H9 (cell line): ENCODE results near the gene TBC1D24. TPM values are rescaled to one million over a fixed set of nuclear protein-coding genes. Genes with fewer than 3 reads are reported as not detected.

Experiments used
- DNase-seq: peaks from one replicate; pipeline ENCODE4 v3.0.0-alpha.2; 2017
- H2AFZ ChIP-seq: one replicate; pipeline ENCODE4 v1.6.1; 2013; ENCODE audit warnings: mild to moderate bottlenecking, low read length, control low read depth, moderate library complexity
- H2AK5ac ChIP-seq: 2 replicates; pipeline ENCODE4 v1.6.1; 2013; ENCODE audit warnings: low read length, control low read depth, mixed read lengths; ENCODE audit not compliant: insufficient read length
- H2BK120ac ChIP-seq: one replicate; pipeline ENCODE4 v1.6.1; 2013; ENCODE audit warnings: low read depth, mild to moderate bottlenecking, low read length, control low read depth, inconsistent platforms; ENCODE audit not compliant: poor library complexity, severe bottlenecking
- H2BK12ac ChIP-seq: 2 replicates; pipeline ENCODE4 v1.6.1; 2013; ENCODE audit warnings: low read length, control low read depth, mixed read lengths, low read depth; ENCODE audit not compliant: insufficient read length
- H2BK15ac ChIP-seq: 2 replicates; pipeline ENCODE4 v1.6.1; 2013; ENCODE audit warnings: low read depth, low read length, control low read depth
- H2BK20ac ChIP-seq: one replicate; pipeline ENCODE4 v1.6.1; 2013; ENCODE audit warnings: low read depth, mild to moderate bottlenecking, low read length, control low read depth, inconsistent platforms; ENCODE audit not compliant: poor library complexity, severe bottlenecking
- H2BK5ac ChIP-seq: 2 replicates; pipeline ENCODE4 v1.6.1; 2013; ENCODE audit warnings: low read length, control low read depth, mixed read lengths; ENCODE audit not compliant: insufficient read length
- H3K14ac ChIP-seq: 2 replicates; pipeline ENCODE4 v1.6.1; 2013; ENCODE audit warnings: low read length, control low read depth; ENCODE audit not compliant: insufficient read depth
- H3K18ac ChIP-seq: 2 replicates; pipeline ENCODE4 v1.6.1; 2013; ENCODE audit warnings: low read depth, mild to moderate bottlenecking, mixed read lengths, low read length, control low read depth; ENCODE audit not compliant: insufficient read length
- H3K23ac ChIP-seq: 2 replicates; pipeline ENCODE4 v1.6.1; 2013; ENCODE audit warnings: low read length, control low read depth, mixed read lengths, low read depth; ENCODE audit not compliant: insufficient read length
- H3K23me2 ChIP-seq: 2 replicates; pipeline ENCODE4 v1.6.1; 2013; ENCODE audit warnings: low read depth, mild to moderate bottlenecking, mixed read lengths, low read length, control low read depth; ENCODE audit not compliant: insufficient read length, poor library complexity, severe bottlenecking
- H3K27ac ChIP-seq: 2 replicates; pipeline ENCODE4 v1.5.1; 2013; ENCODE audit warnings: low read length, control low read depth, mixed read lengths, low read depth; ENCODE audit not compliant: insufficient read length
- H3K27me3 ChIP-seq: 2 replicates; pipeline ENCODE4 v1.6.1; 2013; ENCODE audit warnings: low read length, control low read depth, inconsistent platforms; ENCODE audit not compliant: insufficient read depth
- H3K4ac ChIP-seq: 2 replicates; pipeline ENCODE4 v1.6.1; 2013; ENCODE audit warnings: low read depth, mild to moderate bottlenecking, control low read depth, inconsistent platforms, low read length, moderate library complexity
- H3K4me1 ChIP-seq: 2 replicates; pipeline ENCODE4 v1.6.1; 2013; ENCODE audit warnings: low read length, control low read depth, inconsistent platforms; ENCODE audit not compliant: insufficient read depth
- H3K4me2 ChIP-seq: 2 replicates; pipeline ENCODE4 v1.6.1; 2013; ENCODE audit warnings: low read length, control low read depth, mixed read lengths; ENCODE audit not compliant: insufficient read length, insufficient read depth
- H3K56ac ChIP-seq: 2 replicates; pipeline ENCODE4 v1.6.1; 2013; ENCODE audit warnings: low read depth, mild to moderate bottlenecking, mixed read lengths, low read length, control low read depth; ENCODE audit not compliant: insufficient read length
- H3K79me1 ChIP-seq: 2 replicates; pipeline ENCODE4 v1.6.1; 2013; ENCODE audit warnings: low read depth, mild to moderate bottlenecking, moderate library complexity, low read length, control low read depth, inconsistent platforms; ENCODE audit not compliant: insufficient read depth, poor library complexity, severe bottlenecking
- H3K79me2 ChIP-seq: 2 replicates; pipeline ENCODE4 v1.6.1; 2013; ENCODE audit warnings: low read length, control low read depth, inconsistent platforms; ENCODE audit not compliant: insufficient read depth
- H3K9ac ChIP-seq: 2 replicates; pipeline ENCODE4 v1.6.1; 2013; ENCODE audit warnings: low read length, control low read depth, mixed read lengths; ENCODE audit not compliant: insufficient read length; ENCODE audit errors: extremely low read depth
- H3K9me3 ChIP-seq: one replicate; pipeline ENCODE4 v1.6.1; 2013; ENCODE audit warnings: low read depth, low read length, inconsistent platforms; ENCODE audit not compliant: control insufficient read depth
- H3T11ph ChIP-seq: one replicate; pipeline ENCODE4 v1.6.1; 2013; ENCODE audit warnings: mild to moderate bottlenecking, low read length, control low read depth, inconsistent platforms
- H4K20me1 ChIP-seq: one replicate; pipeline ENCODE4 v1.6.1; 2013; ENCODE audit not compliant: control insufficient read depth, insufficient read length, insufficient read depth
- H4K5ac ChIP-seq: 2 replicates; pipeline ENCODE4 v1.6.1; 2013; ENCODE audit warnings: low read depth, mild to moderate bottlenecking, mixed read lengths, low read length, control low read depth; ENCODE audit not compliant: insufficient read length
- H4K8ac ChIP-seq: replicated peaks from 2 replicates; pipeline ENCODE4 v1.6.1; 2013; ENCODE audit warnings: low read length, control low read depth, mixed read lengths, low read depth; ENCODE audit not compliant: insufficient read length
- H4K91ac ChIP-seq: 2 replicates; pipeline ENCODE4 v1.6.1; 2013; ENCODE audit warnings: low read depth, mild to moderate bottlenecking, moderate library complexity, mixed read lengths, low read length, control low read depth; ENCODE audit not compliant: insufficient read length
- H3K27ac Mint-ChIP-seq, 3 experiments: 2 replicates in 2 of 3; 3 replicates in 1 of 3; pipeline ENCODE4 v1.8.0; 2020 to 2021; ENCODE audit warnings: mixed read lengths in 3 of 3, mild to moderate bottlenecking in 1 of 3, moderate library complexity in 1 of 3
- H3K27me3 Mint-ChIP-seq: 2 replicates; pipeline ENCODE4 v1.8.0; 2021; ENCODE audit warnings: low read depth, mild to moderate bottlenecking, moderate library complexity, mixed read lengths
- H3K36me3 Mint-ChIP-seq, 3 experiments: 2 replicates in 2 of 3; 3 replicates in 1 of 3; pipeline ENCODE4 v1.8.0; 2020 to 2021; ENCODE audit warnings: low read depth in 3 of 3, mixed read lengths in 3 of 3; ENCODE audit not compliant: insufficient read depth in 1 of 3
- H3K4me1 Mint-ChIP-seq, 2 experiments: 2 replicates each; pipeline ENCODE4 v1.8.0; 2020; ENCODE audit warnings: mixed read lengths in 2 of 2
- H3K4me3 Mint-ChIP-seq, 2 experiments: 2 replicates in 1 of 2; 3 replicates in 1 of 2; pipeline ENCODE4 v1.8.0; 2020 to 2021; ENCODE audit warnings: mild to moderate bottlenecking in 2 of 2, mixed read lengths in 2 of 2, moderate library complexity in 1 of 2
- H3K9me3 Mint-ChIP-seq, 2 experiments: 2 replicates in 1 of 2; 3 replicates in 1 of 2; pipeline ENCODE4 v1.8.0; 2020; ENCODE audit warnings: mild to moderate bottlenecking in 2 of 2, mixed read lengths in 2 of 2, moderate library complexity in 1 of 2
- CTCF ChIP-seq: fragments of 200-600 bp; sonication (generic); conservative IDR thresholded peaks from 3 replicates; pipeline ENCODE4 v1.8.0; 2021; ENCODE audit warnings: antibody characterized with exemption, mild to moderate bottlenecking
- WGBS: extraction: QIAGEN DNeasy Blood & Tissue Kit; methylation state at CpG from one replicate; pipeline ENCODE4 v1.1.7; 2013; ENCODE audit warnings: missing lambda C conversion rate, low lambda C conversion rate, mixed read lengths; ENCODE audit not compliant: insufficient read length; ENCODE audit errors: extremely low coverage; 5-methylcytosine and 5-hydroxymethylcytosine counted together
- total RNA-seq: library from RNA; stranded (reverse); gene quantifications from 2 replicates; pipeline ENCODE4 v1.2.1, GENCODE V29; 2021

Gene TBC1D24
- total RNA-seq, 1 experiment from 2014 or later = 19.0 TPM

- Histone ChIP-seq H4K8ac (no peak overlapping the region), H2BK5ac (no peak overlapping the region), H4K5ac (no peak overlapping the region), H3K4me2 (no peak overlapping the region), H3K27me3 (no peaks in the 10 kb centered on the region), H4K91ac (no peak overlapping the region), H3K23ac (no peak overlapping the region), H2AFZ (no peak overlapping the region), H3K14ac (no peak overlapping the region), H3K79me1 (no peaks in the 10 kb centered on the region), H2BK12ac (no peak overlapping the region), H3K9ac (no peak overlapping the region), H3K18ac (no peak overlapping the region), H3T11ph (no peak overlapping the region), H4K20me1 (no peaks in the 10 kb centered on the region), H2BK15ac (no peak overlapping the region), H3K23me2 (no peaks in the 10 kb centered on the region), H2AK5ac (no peak overlapping the region), H3K4me1 (no peaks in the 10 kb centered on the region), H2BK120ac (no peak overlapping the region), H3K79me2 (no peaks in the 10 kb centered on the region), H2BK20ac (no peak overlapping the region), H3K56ac (no peak overlapping the region), H3K4ac (no peak overlapping the region), H3K27ac (no peak overlapping the region), H3K9me3 (no peaks in the 10 kb centered on the region)
- Mint-ChIP-seq H3K36me3 (peaks cover 0 to 18% (median 4%) of the 10 kb centered on the region in 3 experiments; a peak in 4 of 7 replicates), H3K27me3 (no peaks in the 10 kb centered on the region), H3K9me3 (no peaks in the 10 kb centered on the region), H3K27ac (no peak overlapping the region), H3K4me3 (no peak overlapping the region), H3K4me1 (no peaks in the 10 kb centered on the region)
- TF ChIP-seq CTCF = no peak
- DNase-seq = no peak
- no CpG with 5 or more reads among the region's 5 CpGs for WGBS
Measured at GRCh38 chr16:2495041-2495440, 20.1 kb downstream of the TBC1D24 start.
